Prostate gland (tissue), 2 donors: ENCODE measurements around the gene NR3C1.

Experiments
- POLR2A ChIP-seq: fragments of 450-650 bp; IDR thresholded peaks from one replicate; pipeline ENCODE4 v1.6.1; 2016; ENCODE audit warnings: antibody characterized with exemption, mild to moderate bottlenecking
- POLR2AphosphoS5 ChIP-seq: sonication (generic); formaldehyde crosslinking; IDR thresholded peaks from one replicate; pipeline ENCODE4 v1.6.1; 2017; ENCODE audit warnings: antibody characterized with exemption
- TF ChIP-seq, protein P1 (sequence below), 4 experiments: fragments of 200-600 bp in 2 of 4; fragments of 450-650 bp in 2 of 4; sonication (generic) in 2 of 4; IDR thresholded peaks; 1 replicate in 3 of 4; 2 replicates in 1 of 4; pipeline ENCODE4 v1.5.1; 2016 to 2019; ENCODE audit warnings: antibody characterized with exemption in 4 of 4, mild to moderate bottlenecking in 2 of 4, moderate library complexity in 2 of 4

DNA sequence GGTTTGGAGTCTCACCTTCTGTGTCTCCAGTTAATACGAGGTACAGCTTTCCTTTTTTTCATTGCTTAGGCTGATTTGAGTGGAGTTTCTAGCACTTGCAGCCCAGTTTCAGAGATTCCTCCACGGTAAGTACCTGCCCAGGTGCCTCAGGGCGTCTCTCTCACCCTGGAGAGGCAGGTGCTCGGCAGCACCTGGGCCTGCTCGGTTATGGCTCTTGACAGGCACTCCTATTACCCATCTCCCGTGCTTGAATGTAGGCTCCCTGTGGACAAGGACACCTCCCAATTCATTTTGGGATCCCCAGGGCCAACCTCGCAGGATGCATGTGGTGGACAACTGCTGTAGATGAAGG is 144.3 kb downstream of the NR3C1 start:
- TF ChIP-seq, protein P1, sequence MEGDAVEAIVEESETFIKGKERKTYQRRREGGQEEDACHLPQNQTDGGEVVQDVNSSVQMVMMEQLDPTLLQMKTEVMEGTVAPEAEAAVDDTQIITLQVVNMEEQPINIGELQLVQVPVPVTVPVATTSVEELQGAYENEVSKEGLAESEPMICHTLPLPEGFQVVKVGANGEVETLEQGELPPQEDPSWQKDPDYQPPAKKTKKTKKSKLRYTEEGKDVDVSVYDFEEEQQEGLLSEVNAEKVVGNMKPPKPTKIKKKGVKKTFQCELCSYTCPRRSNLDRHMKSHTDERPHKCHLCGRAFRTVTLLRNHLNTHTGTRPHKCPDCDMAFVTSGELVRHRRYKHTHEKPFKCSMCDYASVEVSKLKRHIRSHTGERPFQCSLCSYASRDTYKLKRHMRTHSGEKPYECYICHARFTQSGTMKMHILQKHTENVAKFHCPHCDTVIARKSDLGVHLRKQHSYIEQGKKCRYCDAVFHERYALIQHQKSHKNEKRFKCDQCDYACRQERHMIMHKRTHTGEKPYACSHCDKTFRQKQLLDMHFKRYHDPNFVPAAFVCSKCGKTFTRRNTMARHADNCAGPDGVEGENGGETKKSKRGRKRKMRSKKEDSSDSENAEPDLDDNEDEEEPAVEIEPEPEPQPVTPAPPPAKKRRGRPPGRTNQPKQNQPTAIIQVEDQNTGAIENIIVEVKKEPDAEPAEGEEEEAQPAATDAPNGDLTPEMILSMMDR (IDR thresholded peaks at IDR 0.05): no peak
- TF ChIP-seq POLR2A (no peak), POLR2AphosphoS5 (no peak)
